Diencephalon (tissue), 1 donor: Measurements from ENCODE around the gene DYRK1B. TPM values are rescaled to one million over a fixed set of nuclear protein-coding genes. Genes with fewer than 3 reads are reported as not detected.

ENCODE experiments used
- small RNA-seq: library from RNA; depleted of rRNA; stranded (forward); fragments of <200 nt; gene quantifications from one replicate; pipeline ENCODE3, GENCODE V24; 2014
- total RNA-seq: library from RNA; depleted of rRNA; stranded (reverse); fragments of >200 nt; gene quantifications from one replicate; pipeline ENCODE4 v1.2.3, GENCODE V29; 2014

DYRK1B gene
- 20.8 TPM for total RNA-seq

DNA sequence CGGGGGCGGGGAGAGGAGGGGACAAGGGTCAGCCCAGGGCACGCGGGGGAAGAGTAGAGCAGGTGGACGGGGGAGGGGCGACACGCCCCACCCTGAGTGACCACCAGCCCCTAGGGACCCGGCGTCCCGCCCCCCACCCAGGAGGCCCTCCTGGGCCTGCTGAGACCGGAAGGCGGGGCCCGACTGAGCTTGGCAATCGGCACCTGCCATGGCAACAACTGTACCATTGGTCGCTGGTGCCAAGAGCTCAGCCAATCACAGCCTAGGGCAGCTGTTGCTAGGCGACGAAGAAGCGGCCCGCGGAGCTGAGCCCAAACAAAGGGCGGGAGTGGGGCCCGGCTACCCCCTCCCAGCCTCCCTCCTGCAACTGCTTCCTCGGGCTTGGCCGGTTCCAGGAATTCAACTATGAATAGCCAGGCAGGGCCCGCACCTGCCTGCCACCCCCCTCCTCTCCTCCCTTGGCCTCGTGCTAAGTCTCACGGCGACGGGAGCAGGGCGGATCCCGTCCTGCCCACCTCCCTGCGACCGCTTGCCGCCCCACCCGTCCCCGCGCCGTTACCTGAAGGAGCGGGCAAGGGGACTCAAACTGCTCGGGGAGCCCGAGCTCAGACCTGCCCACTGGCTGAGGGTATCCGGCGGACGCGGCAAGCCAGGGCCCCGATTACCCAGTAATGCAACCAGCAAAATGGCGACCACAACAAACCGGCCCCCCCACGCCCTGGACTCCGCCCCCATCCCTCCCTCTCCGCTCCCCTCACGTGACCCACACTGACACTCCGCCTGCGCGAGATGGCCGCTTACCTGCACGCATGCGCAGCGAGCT is at the start of gene DYRK1B:
Gene DYRK1B, minus strand, starts transcription at position 699 of the 823 bp plus-strand sequence. CDS start 2,295 bp downstream, outside the sequence.

DNA sequence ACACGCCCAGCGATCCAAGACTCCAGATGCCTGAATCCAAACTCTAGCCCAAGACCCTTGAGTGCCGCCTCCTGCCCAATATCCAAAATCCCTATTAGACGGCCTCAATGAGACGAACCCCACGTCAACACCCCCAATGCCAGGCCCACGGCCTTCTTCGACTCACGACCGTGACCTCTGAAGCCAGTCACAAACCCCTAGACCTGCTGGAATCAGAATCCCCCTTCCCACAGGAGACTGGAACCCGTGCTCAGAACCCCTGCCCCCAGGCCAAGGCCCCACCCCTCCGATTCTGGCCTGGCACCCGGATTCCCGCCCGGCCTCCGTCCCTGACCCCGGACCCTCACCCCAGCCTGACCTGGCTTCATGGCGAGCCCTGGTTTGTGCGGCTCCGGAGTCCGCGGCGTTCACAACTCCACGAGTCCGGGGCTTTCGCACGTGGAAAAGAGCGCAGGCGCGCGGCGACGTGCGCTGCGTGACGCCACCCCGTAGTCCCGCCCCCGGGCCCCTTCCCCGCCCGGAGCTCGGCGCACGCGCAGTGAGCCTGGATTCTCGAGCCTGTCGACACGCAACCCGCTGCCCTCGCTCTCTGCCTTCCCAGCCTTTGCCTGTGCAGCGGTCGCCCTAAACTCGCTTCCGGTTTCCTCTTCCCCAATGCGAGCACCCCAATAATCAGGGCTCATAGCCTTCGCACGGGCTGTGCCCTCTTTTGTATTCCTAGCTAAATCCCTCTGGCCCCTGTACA is 12.1 kb upstream of the DYRK1B start, which contains the start of gene FBL:
Gene FBL, minus strand, starts transcription at position 447 of the 745 bp plus-strand sequence. Its CDS starts 79 bp downstream, at position 368.

DNA sequence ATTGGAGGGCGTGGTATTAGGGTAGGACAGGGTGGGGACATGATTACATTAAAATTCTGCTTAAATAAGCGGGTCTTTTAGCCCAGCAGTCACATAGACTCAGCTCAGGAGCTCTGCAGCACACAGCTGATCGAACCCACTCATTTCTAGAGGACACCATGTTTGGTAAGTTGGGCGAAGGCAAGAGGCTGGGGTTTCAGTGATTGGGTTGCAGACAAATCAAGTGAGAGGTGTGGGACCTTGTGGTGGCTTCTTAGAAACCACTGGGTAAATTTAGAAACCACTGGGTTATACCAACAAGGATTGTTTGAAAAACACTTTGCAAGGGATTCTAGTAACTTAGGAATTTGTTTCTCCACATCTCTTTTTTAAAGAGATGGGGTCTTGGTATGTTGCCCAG is 55.2 kb downstream of the DYRK1B start, which contains the start of gene LEUTX:
Gene LEUTX, plus strand, starts transcription at position 92 of the 400 bp plus-strand sequence. Its CDS starts 67 bp downstream, at position 159.

Small RNAs within 50 kb of the gene (small RNA-seq; reads per million reads assigned to genes)
- gene MIR6719, result not detected

Other genes starting within 250 kb of the DYRK1B start
- not detected for gene LGALS13, start 231.6 kb downstream of the DYRK1B start, total RNA-seq
- not detected for gene LGALS16, start 178.2 kb downstream of the DYRK1B start, total RNA-seq
- gene LGALS14, start 129.7 kb downstream of the DYRK1B start, total RNA-seq, result 1.4 TPM
- not detected for gene CLC, start 96.1 kb downstream of the DYRK1B start, total RNA-seq
- gene LEUTX, start 55.3 kb downstream of the DYRK1B start, total RNA-seq, result not detected
- gene FBL, start 12.2 kb upstream of the DYRK1B start, total RNA-seq, result 120 TPM
- gene FCGBP, start 100.5 kb upstream of the DYRK1B start, total RNA-seq, result 3.0 TPM
- gene PSMC4, start 137.0 kb upstream of the DYRK1B start, total RNA-seq, result 91.1 TPM
- 16.1 TPM for gene ZNF546, start 162.9 kb upstream of the DYRK1B start, total RNA-seq
- 40.6 TPM for gene ZNF780B, start 222.1 kb upstream of the DYRK1B start, total RNA-seq